ENCODE data around the gene MRPL1. TPM values are rescaled to one million over a fixed set of nuclear protein-coding genes. Genes with fewer than 3 reads are reported as not detected.

Gene MRPL1
- total RNA-seq, 1 experiment from 2014 or later = 25.7 TPM

DNA sequence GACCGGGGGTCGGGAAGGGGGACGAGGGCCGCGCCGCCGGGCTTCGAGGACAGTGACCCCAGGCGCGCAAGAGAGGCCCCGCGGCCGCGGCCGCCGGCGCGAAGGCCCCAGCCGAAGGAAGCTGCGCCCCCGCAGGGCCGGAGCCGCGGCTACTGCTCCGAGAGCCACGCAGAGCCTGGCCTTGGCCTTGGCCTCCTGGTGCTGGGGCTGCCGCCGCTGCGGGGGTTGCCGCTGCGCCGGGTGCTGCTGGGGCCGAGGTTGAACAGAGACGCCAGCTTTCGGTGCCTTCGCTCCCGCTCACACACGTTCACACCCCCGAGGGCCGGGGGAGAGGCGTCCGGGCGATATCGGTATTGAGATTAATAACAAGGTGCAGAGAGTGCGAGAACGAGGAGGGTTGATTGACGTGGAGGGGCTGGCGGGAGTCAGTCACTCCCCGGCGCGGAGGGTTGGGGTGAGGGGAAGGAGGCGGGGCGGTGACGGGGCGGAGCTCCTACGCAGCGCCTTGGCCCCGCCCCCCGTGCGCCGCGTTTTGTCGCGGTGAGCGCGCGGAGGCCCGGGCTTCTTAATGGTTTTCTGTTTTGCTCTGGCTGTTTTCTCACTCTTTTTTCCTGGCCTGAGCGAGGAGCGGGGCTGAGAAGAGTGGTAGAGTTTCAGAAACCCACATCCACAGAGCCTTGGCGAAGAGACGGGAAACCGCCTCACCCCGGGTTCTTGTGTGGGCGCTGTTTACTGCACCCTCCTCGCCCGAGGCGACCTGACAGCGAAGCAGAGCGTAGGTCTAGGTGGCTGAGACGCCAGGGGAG lies 42.6 kb upstream of the MRPL1 start (continued):
- no peak for TF ChIP-seq FOXP1 (CRISPR knock-in tag; IDR thresholded peaks at IDR 0.05; ENCODE audit: borderline replicate concordance)
- TF ChIP-seq, protein P1, sequence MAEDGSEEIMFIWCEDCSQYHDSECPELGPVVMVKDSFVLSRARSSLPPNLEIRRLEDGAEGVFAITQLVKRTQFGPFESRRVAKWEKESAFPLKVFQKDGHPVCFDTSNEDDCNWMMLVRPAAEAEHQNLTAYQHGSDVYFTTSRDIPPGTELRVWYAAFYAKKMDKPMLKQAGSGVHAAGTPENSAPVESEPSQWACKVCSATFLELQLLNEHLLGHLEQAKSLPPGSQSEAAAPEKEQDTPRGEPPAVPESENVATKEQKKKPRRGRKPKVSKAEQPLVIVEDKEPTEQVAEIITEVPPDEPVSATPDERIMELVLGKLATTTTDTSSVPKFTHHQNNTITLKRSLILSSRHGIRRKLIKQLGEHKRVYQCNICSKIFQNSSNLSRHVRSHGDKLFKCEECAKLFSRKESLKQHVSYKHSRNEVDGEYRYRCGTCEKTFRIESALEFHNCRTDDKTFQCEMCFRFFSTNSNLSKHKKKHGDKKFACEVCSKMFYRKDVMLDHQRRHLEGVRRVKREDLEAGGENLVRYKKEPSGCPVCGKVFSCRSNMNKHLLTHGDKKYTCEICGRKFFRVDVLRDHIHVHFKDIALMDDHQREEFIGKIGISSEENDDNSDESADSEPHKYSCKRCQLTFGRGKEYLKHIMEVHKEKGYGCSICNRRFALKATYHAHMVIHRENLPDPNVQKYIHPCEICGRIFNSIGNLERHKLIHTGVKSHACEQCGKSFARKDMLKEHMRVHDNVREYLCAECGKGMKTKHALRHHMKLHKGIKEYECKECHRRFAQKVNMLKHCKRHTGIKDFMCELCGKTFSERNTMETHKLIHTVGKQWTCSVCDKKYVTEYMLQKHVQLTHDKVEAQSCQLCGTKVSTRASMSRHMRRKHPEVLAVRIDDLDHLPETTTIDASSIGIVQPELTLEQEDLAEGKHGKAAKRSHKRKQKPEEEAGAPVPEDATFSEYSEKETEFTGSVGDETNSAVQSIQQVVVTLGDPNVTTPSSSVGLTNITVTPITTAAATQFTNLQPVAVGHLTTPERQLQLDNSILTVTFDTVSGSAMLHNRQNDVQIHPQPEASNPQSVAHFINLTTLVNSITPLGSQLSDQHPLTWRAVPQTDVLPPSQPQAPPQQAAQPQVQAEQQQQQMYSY (CRISPR knock-in tag; IDR thresholded peaks at IDR 0.05) = no peak
- TF ChIP-seq, protein P2, sequence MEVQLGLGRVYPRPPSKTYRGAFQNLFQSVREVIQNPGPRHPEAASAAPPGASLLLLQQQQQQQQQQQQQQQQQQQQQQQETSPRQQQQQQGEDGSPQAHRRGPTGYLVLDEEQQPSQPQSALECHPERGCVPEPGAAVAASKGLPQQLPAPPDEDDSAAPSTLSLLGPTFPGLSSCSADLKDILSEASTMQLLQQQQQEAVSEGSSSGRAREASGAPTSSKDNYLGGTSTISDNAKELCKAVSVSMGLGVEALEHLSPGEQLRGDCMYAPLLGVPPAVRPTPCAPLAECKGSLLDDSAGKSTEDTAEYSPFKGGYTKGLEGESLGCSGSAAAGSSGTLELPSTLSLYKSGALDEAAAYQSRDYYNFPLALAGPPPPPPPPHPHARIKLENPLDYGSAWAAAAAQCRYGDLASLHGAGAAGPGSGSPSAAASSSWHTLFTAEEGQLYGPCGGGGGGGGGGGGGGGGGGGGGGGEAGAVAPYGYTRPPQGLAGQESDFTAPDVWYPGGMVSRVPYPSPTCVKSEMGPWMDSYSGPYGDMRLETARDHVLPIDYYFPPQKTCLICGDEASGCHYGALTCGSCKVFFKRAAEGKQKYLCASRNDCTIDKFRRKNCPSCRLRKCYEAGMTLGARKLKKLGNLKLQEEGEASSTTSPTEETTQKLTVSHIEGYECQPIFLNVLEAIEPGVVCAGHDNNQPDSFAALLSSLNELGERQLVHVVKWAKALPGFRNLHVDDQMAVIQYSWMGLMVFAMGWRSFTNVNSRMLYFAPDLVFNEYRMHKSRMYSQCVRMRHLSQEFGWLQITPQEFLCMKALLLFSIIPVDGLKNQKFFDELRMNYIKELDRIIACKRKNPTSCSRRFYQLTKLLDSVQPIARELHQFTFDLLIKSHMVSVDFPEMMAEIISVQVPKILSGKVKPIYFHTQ (CRISPR knock-in tag; IDR thresholded peaks at IDR 0.05) = no peak
- TF ChIP-seq, protein P3, sequence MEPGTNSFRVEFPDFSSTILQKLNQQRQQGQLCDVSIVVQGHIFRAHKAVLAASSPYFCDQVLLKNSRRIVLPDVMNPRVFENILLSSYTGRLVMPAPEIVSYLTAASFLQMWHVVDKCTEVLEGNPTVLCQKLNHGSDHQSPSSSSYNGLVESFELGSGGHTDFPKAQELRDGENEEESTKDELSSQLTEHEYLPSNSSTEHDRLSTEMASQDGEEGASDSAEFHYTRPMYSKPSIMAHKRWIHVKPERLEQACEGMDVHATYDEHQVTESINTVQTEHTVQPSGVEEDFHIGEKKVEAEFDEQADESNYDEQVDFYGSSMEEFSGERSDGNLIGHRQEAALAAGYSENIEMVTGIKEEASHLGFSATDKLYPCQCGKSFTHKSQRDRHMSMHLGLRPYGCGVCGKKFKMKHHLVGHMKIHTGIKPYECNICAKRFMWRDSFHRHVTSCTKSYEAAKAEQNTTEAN (CRISPR knock-in tag; IDR thresholded peaks at IDR 0.05) = no peak
- no peak for TF ChIP-seq RELA (CRISPR knock-in tag; IDR thresholded peaks at IDR 0.05; ENCODE audit: borderline replicate concordance)
- TF ChIP-seq ERG (CRISPR knock-in tag; IDR thresholded peaks at IDR 0.05) = no peak
- TF ChIP-seq, protein P4, sequence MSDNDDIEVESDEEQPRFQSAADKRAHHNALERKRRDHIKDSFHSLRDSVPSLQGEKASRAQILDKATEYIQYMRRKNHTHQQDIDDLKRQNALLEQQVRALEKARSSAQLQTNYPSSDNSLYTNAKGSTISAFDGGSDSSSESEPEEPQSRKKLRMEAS (CRISPR knock-in tag; IDR thresholded peaks at IDR 0.05) = 0 out of 2 replicates have a peak, but pooled peaks have one; percentile 20
- no peak for TF ChIP-seq ZNF416 (CRISPR knock-in tag; IDR thresholded peaks at IDR 0.05)
- TF ChIP-seq TCF7 (CRISPR knock-in tag; IDR thresholded peaks at IDR 0.05; ENCODE audit: low read depth) = no peak
- TF ChIP-seq, protein P5, sequence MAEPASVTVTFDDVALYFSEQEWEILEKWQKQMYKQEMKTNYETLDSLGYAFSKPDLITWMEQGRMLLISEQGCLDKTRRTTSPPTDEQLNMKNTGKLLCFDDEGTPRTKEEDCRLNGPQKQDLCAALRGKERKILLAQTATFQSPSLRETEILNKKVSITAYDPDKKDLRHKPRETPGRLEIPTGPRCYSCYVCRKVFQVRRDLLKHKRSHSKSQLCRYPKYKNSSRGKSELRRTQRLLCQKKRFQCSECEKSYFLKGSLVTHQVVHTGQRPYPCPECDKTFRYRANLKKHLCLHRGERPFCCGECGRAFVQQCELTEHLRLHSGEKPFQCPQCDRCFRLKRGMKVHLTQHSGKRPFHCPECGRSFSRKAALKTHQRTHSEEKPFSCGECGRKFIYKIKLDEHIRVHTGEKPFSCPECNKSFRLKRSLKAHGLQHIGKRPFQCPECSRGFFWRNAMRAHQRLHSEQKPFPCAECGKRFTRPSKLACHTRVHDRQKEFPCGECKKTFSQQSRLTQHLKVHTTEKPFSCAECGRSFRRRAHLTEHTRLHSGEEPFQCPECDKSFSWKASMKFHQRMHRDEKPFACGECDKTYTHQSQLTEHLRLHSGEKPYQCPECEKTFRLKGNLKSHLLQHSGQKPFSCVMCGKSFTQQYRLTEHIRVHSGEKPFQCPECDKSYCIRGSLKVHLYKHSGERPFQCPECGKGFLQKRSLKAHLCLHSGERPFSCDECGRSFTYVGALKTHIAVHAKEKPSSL (CRISPR knock-in tag; conservative IDR thresholded peaks at IDR 0.05) = no peak
- TF ChIP-seq NFATC4 (CRISPR knock-in tag; IDR thresholded peaks at IDR 0.05) = no peak
- TF ChIP-seq ETV6 (CRISPR knock-in tag; IDR thresholded peaks at IDR 0.05) = no peak
- TF ChIP-seq NR3C1 (CRISPR knock-in tag; conservative IDR thresholded peaks at IDR 0.05; ENCODE audit: low read depth) = no peak
- TF ChIP-seq PRRX2 (CRISPR knock-in tag; IDR thresholded peaks at IDR 0.05) = no peak
- TF ChIP-seq ZNF317 (CRISPR knock-in tag; IDR thresholded peaks at IDR 0.05; ENCODE audit: borderline replicate concordance, low read depth) = no peak
- TF ChIP-seq GABPB1 (CRISPR knock-in tag; IDR thresholded peaks at IDR 0.05) = peak; percentile 59
- TF ChIP-seq E2F5 (CRISPR knock-in tag; IDR thresholded peaks at IDR 0.05) = no peak
- no peak for TF ChIP-seq ZNF219 (CRISPR knock-in tag; IDR thresholded peaks at IDR 0.05; ENCODE audit: borderline replicate concordance)
- TF ChIP-seq JUN (CRISPR knock-in tag; IDR thresholded peaks at IDR 0.05) = no peak
- TF ChIP-seq ZNF138 (CRISPR knock-in tag; conservative IDR thresholded peaks at IDR 0.05) = no peak
- TF ChIP-seq OVOL2 (CRISPR knock-in tag; IDR thresholded peaks at IDR 0.05; ENCODE audit: borderline replicate concordance) = no peak
- TF ChIP-seq, protein P6, sequence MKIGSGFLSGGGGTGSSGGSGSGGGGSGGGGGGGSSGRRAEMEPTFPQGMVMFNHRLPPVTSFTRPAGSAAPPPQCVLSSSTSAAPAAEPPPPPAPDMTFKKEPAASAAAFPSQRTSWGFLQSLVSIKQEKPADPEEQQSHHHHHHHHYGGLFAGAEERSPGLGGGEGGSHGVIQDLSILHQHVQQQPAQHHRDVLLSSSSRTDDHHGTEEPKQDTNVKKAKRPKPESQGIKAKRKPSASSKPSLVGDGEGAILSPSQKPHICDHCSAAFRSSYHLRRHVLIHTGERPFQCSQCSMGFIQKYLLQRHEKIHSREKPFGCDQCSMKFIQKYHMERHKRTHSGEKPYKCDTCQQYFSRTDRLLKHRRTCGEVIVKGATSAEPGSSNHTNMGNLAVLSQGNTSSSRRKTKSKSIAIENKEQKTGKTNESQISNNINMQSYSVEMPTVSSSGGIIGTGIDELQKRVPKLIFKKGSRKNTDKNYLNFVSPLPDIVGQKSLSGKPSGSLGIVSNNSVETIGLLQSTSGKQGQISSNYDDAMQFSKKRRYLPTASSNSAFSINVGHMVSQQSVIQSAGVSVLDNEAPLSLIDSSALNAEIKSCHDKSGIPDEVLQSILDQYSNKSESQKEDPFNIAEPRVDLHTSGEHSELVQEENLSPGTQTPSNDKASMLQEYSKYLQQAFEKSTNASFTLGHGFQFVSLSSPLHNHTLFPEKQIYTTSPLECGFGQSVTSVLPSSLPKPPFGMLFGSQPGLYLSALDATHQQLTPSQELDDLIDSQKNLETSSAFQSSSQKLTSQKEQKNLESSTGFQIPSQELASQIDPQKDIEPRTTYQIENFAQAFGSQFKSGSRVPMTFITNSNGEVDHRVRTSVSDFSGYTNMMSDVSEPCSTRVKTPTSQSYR (CRISPR knock-in tag; IDR thresholded peaks at IDR 0.05) = no peak
- TF ChIP-seq ZNF121 (CRISPR knock-in tag; IDR thresholded peaks at IDR 0.05) = no peak
- no peak for TF ChIP-seq NR2C2 (CRISPR knock-in tag; IDR thresholded peaks at IDR 0.05)
